Epithelial cell of proximal tubule (primary cell): ENCODE data around the gene SLC15A5. TPM values are rescaled to one million over a fixed set of nuclear protein-coding genes. Genes with fewer than 3 reads are reported as not detected.

Experiments
- DNase-seq: peaks from one replicate; pipeline ENCODE4 v3.0.0-alpha.2; 2011; ENCODE audit warnings: low read depth
- H3K4me3 ChIP-seq: 2 replicates; pipeline ENCODE4 v1.5.1; 2011; ENCODE audit warnings: low read depth, mild to moderate bottlenecking, low read length
- total RNA-seq: library from RNA; depleted of rRNA; stranded (reverse); fragments of >200 nt; gene quantifications from 2 replicates; pipeline ENCODE4 v1.2.3, GENCODE V29; 2015
- TF ChIP-seq, protein P1 (sequence below): conservative IDR thresholded peaks from 2 replicates; pipeline ENCODE4 v1.5.1; 2012; ENCODE audit warnings: low read depth, mild to moderate bottlenecking, low read length

Gene SLC15A5
- total RNA-seq, 1 donor from 2014 or later = not detected

DNA sequence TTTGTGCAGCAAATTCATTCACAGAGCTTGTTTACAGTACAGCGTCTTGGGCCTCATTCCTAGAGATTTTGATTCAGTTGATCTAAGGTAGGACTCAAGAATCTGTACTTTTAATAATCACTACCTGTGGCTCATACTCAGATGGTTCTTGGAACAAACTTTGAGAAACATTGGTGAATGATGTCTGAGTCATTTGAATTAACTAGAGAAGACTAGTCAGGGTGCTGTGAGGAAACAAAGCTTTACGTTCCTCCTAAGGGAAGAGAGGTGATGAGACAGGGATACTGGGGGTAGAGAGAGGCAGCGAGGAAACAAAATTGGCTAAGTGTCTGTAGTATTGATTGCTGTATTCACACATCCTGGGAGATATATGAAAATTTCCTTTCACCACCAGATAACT lies 109.4 kb downstream of the SLC15A5 start:
- no peak for DNase-seq
- TF ChIP-seq, protein P1, sequence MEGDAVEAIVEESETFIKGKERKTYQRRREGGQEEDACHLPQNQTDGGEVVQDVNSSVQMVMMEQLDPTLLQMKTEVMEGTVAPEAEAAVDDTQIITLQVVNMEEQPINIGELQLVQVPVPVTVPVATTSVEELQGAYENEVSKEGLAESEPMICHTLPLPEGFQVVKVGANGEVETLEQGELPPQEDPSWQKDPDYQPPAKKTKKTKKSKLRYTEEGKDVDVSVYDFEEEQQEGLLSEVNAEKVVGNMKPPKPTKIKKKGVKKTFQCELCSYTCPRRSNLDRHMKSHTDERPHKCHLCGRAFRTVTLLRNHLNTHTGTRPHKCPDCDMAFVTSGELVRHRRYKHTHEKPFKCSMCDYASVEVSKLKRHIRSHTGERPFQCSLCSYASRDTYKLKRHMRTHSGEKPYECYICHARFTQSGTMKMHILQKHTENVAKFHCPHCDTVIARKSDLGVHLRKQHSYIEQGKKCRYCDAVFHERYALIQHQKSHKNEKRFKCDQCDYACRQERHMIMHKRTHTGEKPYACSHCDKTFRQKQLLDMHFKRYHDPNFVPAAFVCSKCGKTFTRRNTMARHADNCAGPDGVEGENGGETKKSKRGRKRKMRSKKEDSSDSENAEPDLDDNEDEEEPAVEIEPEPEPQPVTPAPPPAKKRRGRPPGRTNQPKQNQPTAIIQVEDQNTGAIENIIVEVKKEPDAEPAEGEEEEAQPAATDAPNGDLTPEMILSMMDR = no peak
- no peak overlapping the region for H3K4me3 ChIP-seq

DNA sequence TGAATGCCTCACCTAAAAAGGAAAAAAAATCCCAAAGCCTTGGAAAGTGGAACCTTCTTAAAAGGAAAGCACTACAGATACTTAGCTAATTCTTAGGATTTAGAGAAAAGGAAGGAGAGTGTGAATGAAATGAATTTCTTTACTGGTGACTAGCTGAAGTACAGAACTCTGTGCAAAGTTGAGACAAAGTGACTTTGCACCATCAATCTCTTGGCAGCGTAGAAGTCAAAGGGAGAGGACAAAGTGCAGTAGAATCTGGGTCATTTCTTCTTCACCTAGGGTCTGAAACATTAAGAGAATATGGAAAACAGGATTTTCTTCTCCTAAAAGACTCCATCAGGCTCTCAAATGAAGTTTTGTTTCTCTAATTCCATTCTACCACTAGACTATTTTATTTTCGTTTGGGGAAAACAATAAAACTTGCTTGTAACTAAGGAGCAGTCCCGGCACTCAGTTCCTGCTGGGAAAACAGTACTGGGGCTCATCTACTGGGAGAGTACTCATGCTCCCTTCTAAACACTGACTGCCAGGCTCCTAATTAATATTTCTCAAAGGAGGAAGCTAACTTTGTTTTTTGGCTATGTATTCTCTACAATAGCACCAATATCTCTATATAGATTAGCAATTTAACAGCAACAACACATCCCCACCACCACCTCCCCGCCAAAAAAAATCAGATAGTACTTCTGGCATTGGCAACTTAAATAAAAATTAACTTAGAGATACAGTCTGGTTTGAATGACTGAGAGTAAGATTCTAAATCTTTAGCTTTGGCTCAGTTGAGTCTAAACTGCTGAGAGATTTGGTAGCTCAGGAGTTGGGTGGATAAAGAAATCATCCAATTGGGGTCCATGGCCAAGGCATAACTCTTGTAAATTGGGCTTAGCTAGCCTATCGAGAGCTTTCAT lies 110.7 kb downstream of the SLC15A5 start:
- TF ChIP-seq, protein P1 = no peak
- no peak for DNase-seq
- no peak overlapping the region for H3K4me3 ChIP-seq

DNA sequence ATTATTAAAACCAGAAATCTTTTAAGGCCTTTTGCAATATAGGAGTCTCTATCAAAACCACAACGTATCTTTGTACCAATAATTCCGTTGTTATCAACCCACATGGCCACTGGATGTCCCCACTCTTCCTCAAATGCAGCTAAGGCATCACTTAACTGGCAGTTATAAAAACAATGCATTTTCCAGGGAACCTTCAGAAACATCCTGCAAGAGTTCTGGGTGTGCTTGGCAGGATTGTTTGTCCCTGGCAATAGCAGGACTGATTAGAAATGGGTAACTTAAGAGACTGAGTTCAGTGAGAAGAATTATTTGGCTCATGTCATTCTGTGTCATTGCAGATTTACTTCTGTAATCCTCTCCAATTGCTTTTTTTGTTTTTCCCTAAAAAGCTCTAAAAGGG lies 112.0 kb downstream of the SLC15A5 start:
- no peak overlapping the region for H3K4me3 ChIP-seq
- TF ChIP-seq, protein P1 = peak; percentile 75
- DNase-seq = no peak

DNA sequence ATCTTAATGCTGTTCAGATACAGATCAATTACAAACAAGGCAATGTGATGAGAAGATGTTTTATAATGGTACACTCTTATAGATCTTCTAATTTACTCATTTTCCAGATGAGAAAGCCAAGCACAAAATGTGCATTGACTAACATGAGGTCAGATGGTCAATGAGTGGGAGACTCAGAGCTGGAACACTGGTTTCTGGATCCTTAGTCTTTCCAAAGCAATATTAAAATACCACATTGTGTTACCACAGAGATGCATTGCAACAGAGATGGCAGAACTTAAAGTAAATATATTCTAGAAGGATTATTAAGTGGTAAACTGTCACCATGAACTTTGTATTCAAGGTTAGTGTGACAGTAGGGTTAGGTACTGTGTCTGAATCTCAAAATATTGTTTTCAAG lies 113.6 kb downstream of the SLC15A5 start:
- H3K4me3 ChIP-seq = no peak overlapping the region
- TF ChIP-seq, protein P1 = no peak
- no peak for DNase-seq

DNA sequence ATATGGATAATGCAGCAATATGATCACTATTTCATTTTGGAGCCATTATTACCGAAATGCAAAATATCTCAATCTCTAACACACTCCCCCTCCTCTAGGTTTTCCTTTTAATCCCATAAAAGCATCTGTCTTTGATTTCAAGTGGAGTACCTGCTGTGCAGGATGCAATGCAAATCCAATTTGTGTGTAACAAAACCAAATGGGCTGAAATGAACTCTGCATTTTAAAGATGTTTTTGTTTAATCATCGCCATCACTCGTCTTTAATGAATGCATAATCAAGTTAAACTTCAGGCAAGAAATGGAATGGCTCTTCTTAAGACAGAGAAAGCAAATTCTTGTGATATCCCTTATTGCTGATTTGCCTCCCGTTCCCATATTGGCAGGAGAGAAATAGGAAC lies 114.3 kb downstream of the SLC15A5 start:
- DNase-seq = no peak
- TF ChIP-seq, protein P1 = no peak
- H3K4me3 ChIP-seq = no peak overlapping the region

DNA sequence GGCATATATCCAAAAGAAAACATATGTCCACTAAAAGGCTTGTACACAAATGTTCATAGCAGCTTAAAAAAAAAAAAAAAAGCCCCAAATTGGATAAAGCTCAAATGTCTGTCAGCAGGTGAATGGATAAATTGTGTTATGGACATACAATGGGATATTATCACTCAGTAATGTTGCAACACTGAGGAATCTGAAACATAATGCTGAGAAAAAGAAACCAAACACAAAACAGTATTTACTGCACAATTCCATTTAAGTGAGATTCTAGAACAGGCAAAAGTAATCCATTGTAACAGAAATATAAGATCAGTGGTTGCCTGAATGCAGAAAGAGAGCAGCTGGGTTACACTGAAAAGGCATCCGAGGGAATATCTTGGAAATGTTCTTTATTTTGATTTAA lies 117.9 kb downstream of the SLC15A5 start:
- TF ChIP-seq, protein P1 = no peak
- DNase-seq = no peak
- H3K4me3 ChIP-seq = no peak overlapping the region

DNA sequence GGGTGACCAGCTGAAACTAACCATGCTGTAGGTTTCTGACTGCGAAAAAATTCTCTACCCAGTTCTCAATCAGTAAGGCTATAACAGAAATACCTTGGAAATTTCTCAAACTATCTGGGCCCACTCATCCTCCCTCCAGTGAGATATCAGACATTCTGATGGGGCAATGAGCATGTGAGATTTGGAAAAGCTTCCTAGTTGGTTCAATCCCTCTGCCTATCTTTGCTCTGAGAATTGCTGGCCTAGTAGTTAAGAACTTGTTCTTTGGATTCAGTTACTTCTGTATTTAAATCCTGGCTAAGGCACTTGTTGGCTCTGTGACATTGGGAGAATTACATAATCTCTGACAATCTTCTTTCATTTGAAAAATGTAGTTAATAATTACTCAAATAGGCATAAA lies 119.4 kb downstream of the SLC15A5 start:
- TF ChIP-seq, protein P1 = no peak
- no peak overlapping the region for H3K4me3 ChIP-seq
- no peak for DNase-seq
